ENCODE measurements around the gene CERS2.
A peak's percentile ranks its signal among the peaks of the same experiment; 100 is the strongest.

Gene CERS2

GRCh38 chr1:150974580-150975478 is at the start of gene CERS2:
TSS of gene CERS2 (minus strand) at chr1:150974835. CDS start at chr1:150969090, 5,745 bp downstream.
- H3K4me3 ChIP-seq (ENCODE audit: low read length): peak within 1 kb of the TSS; percentile 87
- H3K27me3 ChIP-seq (ENCODE audit: insufficient read depth, low read length): no peaks in the 10 kb centered on the region
- H3K4me1 ChIP-seq (ENCODE audit: insufficient read depth, low read length): peaks cover 36% of the 10 kb centered on the region
- no peak within 1 kb of the TSS for H2AFZ ChIP-seq (ENCODE audit: low read depth, low read length)
- H3K9me3 ChIP-seq (ENCODE audit: low read length): no peaks in the 10 kb centered on the region
- no peaks in the 10 kb centered on the region for H3K36me3 ChIP-seq (ENCODE audit: insufficient read depth, low read length)

GRCh38 chr1:151013518-151013917 is 38.9 kb upstream of the CERS2 start:
- H3K4me3 ChIP-seq (ENCODE audit: low read length): no peak overlapping the region
- H3K4me1 ChIP-seq (ENCODE audit: insufficient read depth, low read length): peaks cover 19% of the 10 kb centered on the region
- no peaks in the 10 kb centered on the region for H3K27me3 ChIP-seq (ENCODE audit: insufficient read depth, low read length)
- no peak overlapping the region for H2AFZ ChIP-seq (ENCODE audit: low read depth, low read length)
- peaks cover 8% of the 10 kb centered on the region for H3K36me3 ChIP-seq (ENCODE audit: insufficient read depth, low read length)
- H3K9me3 ChIP-seq (ENCODE audit: low read length): no peaks in the 10 kb centered on the region

- Histone ChIP-seq H3K4me1 (ENCODE audit: insufficient read depth, low read length) (peaks cover 21% of the 10 kb centered on the region), H2AFZ (ENCODE audit: low read depth, low read length) (no peak overlapping the region), H3K36me3 (ENCODE audit: insufficient read depth, low read length) (peaks cover 1% of the 10 kb centered on the region), H3K4me3 (ENCODE audit: low read length) (no peak overlapping the region), H3K9me3 (ENCODE audit: low read length) (no peaks in the 10 kb centered on the region), H3K27me3 (ENCODE audit: insufficient read depth, low read length) (no peaks in the 10 kb centered on the region)
Observed at GRCh38 chr1:151012684-151013471, 38.2 kb upstream of the CERS2 start.

GRCh38 chr1:151011154-151011850 is 36.7 kb upstream of the CERS2 start:
- H3K9me3 ChIP-seq (ENCODE audit: low read length): no peaks in the 10 kb centered on the region
- H2AFZ ChIP-seq (ENCODE audit: low read depth, low read length): no peak overlapping the region
- no peaks in the 10 kb centered on the region for H3K27me3 ChIP-seq (ENCODE audit: insufficient read depth, low read length)
- H3K4me1 ChIP-seq (ENCODE audit: insufficient read depth, low read length): peaks cover 31% of the 10 kb centered on the region
- H3K36me3 ChIP-seq (ENCODE audit: insufficient read depth, low read length): no peaks in the 10 kb centered on the region
- H3K4me3 ChIP-seq (ENCODE audit: low read length): no peak overlapping the region

GRCh38 chr1:151010346-151010726 is 35.7 kb upstream of the CERS2 start:
- H3K27me3 ChIP-seq (ENCODE audit: insufficient read depth, low read length): no peaks in the 10 kb centered on the region
- H2AFZ ChIP-seq (ENCODE audit: low read depth, low read length): no peak overlapping the region
- no peak overlapping the region for H3K4me3 ChIP-seq (ENCODE audit: low read length)
- H3K9me3 ChIP-seq (ENCODE audit: low read length): no peaks in the 10 kb centered on the region
- peaks cover 41% of the 10 kb centered on the region for H3K4me1 ChIP-seq (ENCODE audit: insufficient read depth, low read length)
- H3K36me3 ChIP-seq (ENCODE audit: insufficient read depth, low read length): no peaks in the 10 kb centered on the region

- H3K4me3 ChIP-seq (ENCODE audit: low read length): no peak overlapping the region
- no peaks in the 10 kb centered on the region for H3K9me3 ChIP-seq (ENCODE audit: low read length)
- no peaks in the 10 kb centered on the region for H3K27me3 ChIP-seq (ENCODE audit: insufficient read depth, low read length)
- no peak overlapping the region for H2AFZ ChIP-seq (ENCODE audit: low read depth, low read length)
- no peaks in the 10 kb centered on the region for H3K36me3 ChIP-seq (ENCODE audit: insufficient read depth, low read length)
- H3K4me1 ChIP-seq (ENCODE audit: insufficient read depth, low read length): peaks cover 43% of the 10 kb centered on the region
Observed at GRCh38 chr1:151009674-151010345, 35.2 kb upstream of the CERS2 start.

GRCh38 chr1:151009206-151009587 is 34.6 kb upstream of the CERS2 start:
- peaks cover 47% of the 10 kb centered on the region for H3K4me1 ChIP-seq (ENCODE audit: insufficient read depth, low read length)
- H3K9me3 ChIP-seq (ENCODE audit: low read length): no peaks in the 10 kb centered on the region
- no peaks in the 10 kb centered on the region for H3K27me3 ChIP-seq (ENCODE audit: insufficient read depth, low read length)

GRCh38 chr1:151008244-151009205 is 33.9 kb upstream of the CERS2 start, which contains the start of gene PRUNE1:
TSS of gene PRUNE1 (plus strand) at chr1:151008449. CDS start at chr1:151008633, 184 bp downstream.
- peaks cover 46% of the 10 kb centered on the region for H3K4me1 ChIP-seq (ENCODE audit: insufficient read depth, low read length)
- H2AFZ ChIP-seq (ENCODE audit: low read depth, low read length): peak within 1 kb of the TSS; percentile 51
- no peaks in the 10 kb centered on the region for H3K36me3 ChIP-seq (ENCODE audit: insufficient read depth, low read length)
- no peaks in the 10 kb centered on the region for H3K9me3 ChIP-seq (ENCODE audit: low read length)
- H3K27me3 ChIP-seq (ENCODE audit: insufficient read depth, low read length): no peaks in the 10 kb centered on the region
- H3K4me3 ChIP-seq (ENCODE audit: low read length): peak within 1 kb of the TSS; percentile 79

More at GRCh38 chr1:151009206-151009587, 34.6 kb upstream of the CERS2 start:
- H2AFZ ChIP-seq (ENCODE audit: low read depth, low read length): peak overlapping the region; percentile 51
- no peaks in the 10 kb centered on the region for H3K36me3 ChIP-seq (ENCODE audit: insufficient read depth, low read length)
- peak overlapping the region; percentile 79 for H3K4me3 ChIP-seq (ENCODE audit: low read length)

- H2AFZ ChIP-seq (ENCODE audit: low read depth, low read length): peak overlapping the region; percentile 50
- peak overlapping the region; percentile 79 for H3K4me3 ChIP-seq (ENCODE audit: low read length)
- peaks cover 39% of the 10 kb centered on the region for H3K4me1 ChIP-seq (ENCODE audit: insufficient read depth, low read length)
- H3K27me3 ChIP-seq (ENCODE audit: insufficient read depth, low read length): no peaks in the 10 kb centered on the region
- no peaks in the 10 kb centered on the region for H3K9me3 ChIP-seq (ENCODE audit: low read length)
- no peaks in the 10 kb centered on the region for H3K36me3 ChIP-seq (ENCODE audit: insufficient read depth, low read length)
Observed at GRCh38 chr1:151007853-151008243, 33.2 kb upstream of the CERS2 start.

- Histone ChIP-seq H3K4me3 (ENCODE audit: low read length) (peak within 1 kb of the TSS; percentile 79), H2AFZ (ENCODE audit: low read depth, low read length) (peak within 1 kb of the TSS; percentile 88), H3K36me3 (ENCODE audit: insufficient read depth, low read length) (peaks cover 5% of the 10 kb centered on the region), H3K9me3 (ENCODE audit: low read length) (no peaks in the 10 kb centered on the region), H3K4me1 (ENCODE audit: insufficient read depth, low read length) (peaks cover 37% of the 10 kb centered on the region), H3K27me3 (ENCODE audit: insufficient read depth, low read length) (no peaks in the 10 kb centered on the region)
Observed at GRCh38 chr1:151006327-151007052, 31.9 kb upstream of the CERS2 start, which contains the start of gene MINDY1. TSS of gene MINDY1 (minus strand) at chr1:151006902. CDS start at chr1:151002617, 4,285 bp downstream.

GRCh38 chr1:151005729-151006319 is 31.2 kb upstream of the CERS2 start:
- Histone ChIP-seq H3K27me3 (ENCODE audit: insufficient read depth, low read length) (no peaks in the 10 kb centered on the region), H3K4me3 (ENCODE audit: low read length) (peak overlapping the region; percentile 61), H3K36me3 (ENCODE audit: insufficient read depth, low read length) (peaks cover 5% of the 10 kb centered on the region), H2AFZ (ENCODE audit: low read depth, low read length) (peak overlapping the region; percentile 88), H3K9me3 (ENCODE audit: low read length) (no peaks in the 10 kb centered on the region), H3K4me1 (ENCODE audit: insufficient read depth, low read length) (peaks cover 37% of the 10 kb centered on the region)
